DMS 273 (cell line): ENCODE data around the gene DOCK2.

Source experiments
- DNase-seq: peaks from one replicate; lab custom pipeline; 2025; ENCODE audit not compliant: unreplicated experiment; lab: John Stamatoyannopoulos, UW

Gene DOCK2

GRCh38 chr5:169856571-169856970 lies 219.5 kb downstream of the DOCK2 start:
- DNase-seq = peak; percentile 10

GRCh38 chr5:169860585-169860984 lies 223.5 kb downstream of the DOCK2 start:
- no peak for DNase-seq

GRCh38 chr5:169861433-169861832 lies 224.4 kb downstream of the DOCK2 start:
- DNase-seq = no peak

- DNase-seq = no peak
Observed at GRCh38 chr5:169861934-169862333, 224.9 kb downstream of the DOCK2 start.

- no peak for DNase-seq
Observed at GRCh38 chr5:169862391-169862811, 225.3 kb downstream of the DOCK2 start.

- no peak for DNase-seq
Observed at GRCh38 chr5:169864483-169864882, 227.4 kb downstream of the DOCK2 start.

- no peak for DNase-seq
Observed at GRCh38 chr5:169867347-169867746, 230.3 kb downstream of the DOCK2 start.

- no peak for DNase-seq
Observed at GRCh38 chr5:169869066-169869465, 232.0 kb downstream of the DOCK2 start.

GRCh38 chr5:169870211-169870610 lies 233.1 kb downstream of the DOCK2 start:
- DNase-seq = no peak

GRCh38 chr5:169871826-169872490 lies 234.9 kb downstream of the DOCK2 start:
- DNase-seq = no peak

GRCh38 chr5:169873642-169874041 lies 236.6 kb downstream of the DOCK2 start:
- DNase-seq = no peak

- DNase-seq = no peak
Observed at GRCh38 chr5:169874621-169875020, 237.5 kb downstream of the DOCK2 start.

GRCh38 chr5:169875091-169875728 lies 238.1 kb downstream of the DOCK2 start:
- DNase-seq = no peak

- DNase-seq = no peak
Observed at GRCh38 chr5:169875731-169876130, 238.7 kb downstream of the DOCK2 start.

- DNase-seq = no peak
Observed at GRCh38 chr5:169876386-169876785, 239.3 kb downstream of the DOCK2 start.

GRCh38 chr5:169880012-169880663 lies 243.1 kb downstream of the DOCK2 start:
- no peak for DNase-seq

GRCh38 chr5:169880785-169881184 lies 243.7 kb downstream of the DOCK2 start:
- DNase-seq = no peak

GRCh38 chr5:169881702-169882303 lies 244.7 kb downstream of the DOCK2 start:
- no peak for DNase-seq

GRCh38 chr5:169886033-169886432 lies 249.0 kb downstream of the DOCK2 start:
- DNase-seq = no peak

- no peak for DNase-seq
Observed at GRCh38 chr5:169886677-169887076, 249.6 kb downstream of the DOCK2 start.

GRCh38 chr5:169889572-169889971 lies 252.5 kb downstream of the DOCK2 start:
- no peak for DNase-seq

- no peak for DNase-seq
Observed at GRCh38 chr5:169893010-169893409, 255.9 kb downstream of the DOCK2 start.
